NCI-H82 (cell line): Measurements from ENCODE around the gene TRIM4.

Experiments
- DNase-seq: peaks from one replicate; lab custom pipeline; 2025; lab: John Stamatoyannopoulos, UW

Gene TRIM4

GRCh38 chr7:99842926-99843325, 76.4 kb downstream of the TRIM4 start:
- no peak for DNase-seq
